Effector CD4-positive, alpha-beta T cell (primary cell): ENCODE results near the gene SUN2.

Experiments
- DNase-seq: peaks from one replicate; pipeline ENCODE4 v3.0.0-alpha.2; 2020

SUN2 gene

DNA sequence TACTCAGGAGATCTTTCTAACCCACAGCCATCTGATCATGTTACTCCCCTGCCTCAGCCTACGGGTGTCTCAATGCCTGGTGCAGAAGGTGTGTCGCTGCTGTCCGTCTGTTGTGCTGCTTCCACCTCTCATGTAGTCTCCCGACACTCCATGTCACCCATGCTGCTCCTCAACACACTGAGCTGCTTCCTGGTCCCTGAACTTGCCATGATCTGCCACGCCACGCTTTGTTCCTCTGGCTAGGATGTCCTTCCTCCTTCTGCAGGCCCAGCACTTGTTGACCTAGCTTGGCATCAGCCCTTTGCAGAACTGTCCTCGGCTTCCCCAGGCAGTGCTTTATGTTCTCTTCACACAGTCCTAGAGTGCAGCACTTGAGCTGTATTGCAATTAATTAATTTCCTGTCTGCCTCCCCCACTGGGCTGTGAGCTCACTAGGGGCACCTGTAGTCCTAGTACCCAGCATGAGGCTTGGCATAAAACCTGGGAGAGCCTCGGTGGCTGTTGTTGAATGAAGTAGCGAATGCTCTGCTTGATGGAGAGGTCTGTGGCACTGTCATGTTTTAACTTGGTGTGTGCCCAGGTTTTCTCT, 40.5 kb downstream of the SUN2 start:
- DNase-seq, result no peak

GRCh38 chr22:38713921-38714320, 41.9 kb downstream of the SUN2 start:
- no peak for DNase-seq

DNA sequence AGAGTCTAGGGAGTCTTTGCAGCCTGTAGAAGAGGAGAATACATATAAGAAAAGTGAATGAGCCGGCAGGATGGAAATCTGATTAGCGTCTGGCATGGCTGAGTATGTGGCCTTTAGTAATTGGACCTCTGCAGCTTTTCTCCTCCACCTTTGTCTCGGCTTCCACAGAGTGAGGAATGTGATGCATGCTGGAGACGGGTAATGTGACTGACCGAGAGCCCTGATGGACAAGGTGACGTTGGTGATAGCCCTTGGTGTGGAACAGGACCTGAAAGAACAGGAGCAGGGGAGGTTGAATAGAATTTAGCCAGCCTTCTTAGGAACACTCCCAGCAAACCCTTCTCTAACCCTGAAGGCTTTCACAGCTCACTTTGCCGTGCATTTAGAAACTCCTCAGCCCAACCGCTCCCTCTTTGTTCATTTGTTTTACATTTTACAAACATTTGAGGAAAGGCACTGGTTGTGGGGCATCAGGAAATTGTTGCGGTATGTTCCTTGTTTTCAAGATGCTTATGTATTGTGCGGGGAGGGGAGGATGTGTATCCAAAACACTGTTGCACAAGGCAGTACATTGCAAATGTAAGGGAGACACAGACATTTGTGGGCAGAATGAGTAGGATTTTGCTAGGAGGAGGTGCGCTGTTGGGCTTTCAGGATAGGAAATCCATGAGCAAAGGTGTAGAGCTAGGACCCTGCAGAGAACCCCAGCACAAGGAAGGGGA, 43.2 kb downstream of the SUN2 start:
- no peak for DNase-seq

- no peak for DNase-seq
Observed at GRCh38 chr22:38710866-38711265, 44.9 kb downstream of the SUN2 start.

DNA sequence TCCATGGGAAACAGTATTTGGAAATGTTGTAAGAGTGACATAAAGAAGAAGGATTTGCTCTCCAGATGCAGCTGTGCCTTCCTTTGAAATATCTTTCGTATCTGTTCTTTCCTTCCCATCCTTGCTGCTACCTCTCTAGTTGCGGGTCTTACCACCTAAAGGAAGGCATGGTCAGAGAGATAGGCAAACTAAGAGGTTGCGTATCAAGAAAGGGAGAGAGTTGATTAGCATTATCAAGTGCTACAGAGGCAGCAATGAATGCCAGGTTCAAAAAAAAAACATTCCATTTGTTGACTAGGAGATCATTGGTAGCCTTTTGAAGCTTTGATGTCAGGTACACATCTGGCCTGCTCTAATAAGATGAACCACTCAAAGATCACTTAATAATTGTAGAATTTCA, 45.4 kb downstream of the SUN2 start:
- DNase-seq, result no peak

GRCh38 chr22:38709306-38709705, 46.5 kb downstream of the SUN2 start:
- DNase-seq, result no peak

DNA sequence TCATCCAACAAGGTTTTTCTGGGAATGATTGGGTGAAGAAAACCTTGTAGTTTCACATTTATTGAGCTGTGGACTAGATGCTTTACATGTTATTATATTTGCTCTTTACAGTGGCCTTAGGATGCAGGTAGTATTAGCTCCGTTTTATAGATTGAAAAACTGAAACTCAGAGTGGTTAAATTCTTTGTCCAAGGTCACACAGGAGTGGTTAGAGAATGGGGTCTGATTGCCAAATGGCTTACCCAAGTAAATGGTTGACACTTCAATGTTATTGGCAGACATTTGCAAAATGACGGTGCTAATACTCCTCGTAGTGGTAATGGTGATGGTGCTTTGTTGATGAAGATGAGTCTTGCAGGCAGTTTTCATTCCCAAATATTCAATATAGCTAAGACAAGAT, 47.8 kb downstream of the SUN2 start:
- DNase-seq, result no peak

- DNase-seq, result no peak
Observed at GRCh38 chr22:38707346-38707745, 48.5 kb downstream of the SUN2 start.

- no peak for DNase-seq
Observed at GRCh38 chr22:38706901-38707195, 49.0 kb downstream of the SUN2 start.

- peak; percentile 12 for DNase-seq
Observed at GRCh38 chr22:38706101-38706900, 49.5 kb downstream of the SUN2 start.

- peak; percentile 97 for DNase-seq
Observed at GRCh38 chr22:38705235-38706100, 50.3 kb downstream of the SUN2 start, which contains the start of gene GTPBP1. Gene GTPBP1 (plus strand): TSS chr22:38705944. CDS start chr22:38705956, 12 bp downstream.

DNA sequence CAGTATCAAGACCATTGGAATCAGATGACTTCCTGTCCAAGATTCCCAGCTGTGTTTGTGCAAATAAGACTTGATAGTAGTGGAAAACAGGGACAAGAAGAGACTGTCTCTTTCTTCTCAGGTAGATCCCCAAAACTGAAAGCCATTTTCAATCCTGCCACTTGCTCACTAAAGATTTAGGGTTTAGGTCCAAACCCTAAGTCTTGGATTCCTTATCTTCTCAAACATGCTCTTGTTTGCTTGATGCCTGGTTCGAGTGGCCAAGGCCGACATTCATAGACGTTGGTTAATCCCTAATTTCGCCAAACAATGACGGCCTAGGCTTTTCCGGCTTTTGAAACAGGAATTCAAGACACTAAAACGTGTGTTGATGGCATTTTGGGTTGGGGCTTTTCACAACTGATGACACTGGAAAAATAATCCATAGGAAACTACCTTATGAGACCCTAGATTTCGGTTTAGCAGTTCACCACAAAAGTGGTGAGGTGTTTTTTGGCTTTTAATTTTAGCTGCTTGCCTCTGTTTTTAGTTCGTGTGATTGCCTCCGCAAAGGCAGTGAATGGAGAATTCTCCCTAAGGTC, 51.1 kb downstream of the SUN2 start:
- no peak for DNase-seq

- DNase-seq, result peak; percentile 99
Observed at GRCh38 chr22:38700789-38701628, 54.8 kb downstream of the SUN2 start, which contains the start of gene JOSD1. Gene JOSD1 (minus strand): TSS chr22:38700943. CDS start chr22:38699987, 956 bp downstream.

GRCh38 chr22:38700270-38700788, 55.5 kb downstream of the SUN2 start:
- DNase-seq, result no peak

GRCh38 chr22:38699784-38700183, 56.0 kb downstream of the SUN2 start:
- no peak for DNase-seq

GRCh38 chr22:38699143-38699542, 56.7 kb downstream of the SUN2 start:
- no peak for DNase-seq

GRCh38 chr22:38698407-38699094, 57.2 kb downstream of the SUN2 start:
- DNase-seq, result no peak

- DNase-seq, result no peak
Observed at GRCh38 chr22:38697425-38698089, 58.2 kb downstream of the SUN2 start.

GRCh38 chr22:38696606-38697424, 59.0 kb downstream of the SUN2 start:
- peak; percentile 23 for DNase-seq
